Stimulated activated memory B cell treated with anti-CD40 and anti-IgM and Interleukin-4, amounts not matched to agents 10 μg/mL and 1 μg/mL and 100 μg/mL, for 72 hours (primary cell): ENCODE results near the gene DYNLT1.
"Not testable (repeated sequence)": the region's sequence is repeated elsewhere in the genome, so short reads cannot be mapped to it uniquely, and the experiment has no call there.

Experiments used
- ATAC-seq: fragments of 150-1000 bp; cut with Tn5 transposase; 2 replicates; pipeline ENCODE4 v1.10.0; 2021
- H3K27ac Mint-ChIP-seq: one replicate; pipeline ENCODE4 v1.8.0; 2022; ENCODE audit warnings: mild to moderate bottlenecking, mixed read lengths
- H3K27me3 Mint-ChIP-seq: one replicate; pipeline ENCODE4 v1.8.0; 2022; ENCODE audit warnings: mixed read lengths
- H3K36me3 Mint-ChIP-seq: one replicate; pipeline ENCODE4 v1.8.0; 2022; ENCODE audit warnings: mixed read lengths
- H3K4me1 Mint-ChIP-seq: one replicate; pipeline ENCODE4 v1.8.0; 2022; ENCODE audit warnings: mixed read lengths
- H3K4me3 Mint-ChIP-seq: one replicate; pipeline ENCODE4 v1.8.0; 2022; ENCODE audit warnings: mild to moderate bottlenecking, moderate library complexity, mixed read lengths
- H3K9me3 Mint-ChIP-seq: one replicate; pipeline ENCODE4 v1.8.0; 2022; ENCODE audit warnings: mixed read lengths

DYNLT1 gene

DNA sequence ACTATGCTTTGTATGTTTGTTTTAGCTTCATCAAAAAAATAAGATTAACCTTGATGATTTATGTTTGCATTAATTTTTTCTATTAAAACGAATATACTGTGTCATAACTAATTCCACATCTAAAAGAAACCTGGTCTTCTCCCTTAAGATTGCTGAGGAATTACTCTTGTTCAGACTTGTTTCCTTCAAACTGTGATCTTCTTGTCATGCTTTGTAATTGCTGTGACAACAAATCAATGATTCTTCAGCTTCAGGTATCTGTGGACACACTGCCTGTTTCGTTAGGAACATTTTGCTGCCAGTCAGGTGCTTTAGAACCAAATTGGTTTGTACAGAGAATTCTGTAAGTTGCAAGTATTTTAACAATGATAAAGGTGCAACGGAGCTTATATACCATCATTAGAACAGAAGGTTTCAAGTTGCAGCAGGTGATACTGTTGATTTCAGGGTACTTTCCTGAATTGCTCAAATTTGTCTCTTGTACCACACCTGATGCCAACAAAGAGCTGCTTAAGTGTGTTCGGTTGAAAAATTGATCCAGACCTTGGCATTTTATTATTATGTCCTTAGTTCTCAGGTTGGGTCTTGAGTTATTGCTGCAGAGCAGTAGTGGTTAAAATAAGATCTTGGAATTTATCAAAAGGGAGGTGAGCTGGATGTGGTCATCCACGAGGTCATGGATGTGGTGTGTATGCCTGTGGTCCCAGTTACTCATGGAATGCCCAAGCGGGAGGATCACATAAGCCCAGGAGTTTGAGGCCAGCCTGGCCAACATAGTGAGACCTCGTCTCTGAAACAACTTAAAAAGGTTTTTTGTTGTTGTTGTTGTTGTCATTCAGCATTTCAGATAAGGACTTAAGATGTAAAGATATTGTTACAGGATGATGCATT is 24.8 kb upstream of the DYNLT1 start:
- Mint-ChIP-seq H3K9me3 (no peaks in the 10 kb centered on the region), H3K4me1 (peaks cover 28% of the 10 kb centered on the region), H3K27me3 (no peaks in the 10 kb centered on the region), H3K36me3 (peaks cover 16% of the 10 kb centered on the region), H3K4me3 (no peak overlapping the region), H3K27ac (peak overlapping the region; percentile 95)
- ATAC-seq, result no peak

DNA sequence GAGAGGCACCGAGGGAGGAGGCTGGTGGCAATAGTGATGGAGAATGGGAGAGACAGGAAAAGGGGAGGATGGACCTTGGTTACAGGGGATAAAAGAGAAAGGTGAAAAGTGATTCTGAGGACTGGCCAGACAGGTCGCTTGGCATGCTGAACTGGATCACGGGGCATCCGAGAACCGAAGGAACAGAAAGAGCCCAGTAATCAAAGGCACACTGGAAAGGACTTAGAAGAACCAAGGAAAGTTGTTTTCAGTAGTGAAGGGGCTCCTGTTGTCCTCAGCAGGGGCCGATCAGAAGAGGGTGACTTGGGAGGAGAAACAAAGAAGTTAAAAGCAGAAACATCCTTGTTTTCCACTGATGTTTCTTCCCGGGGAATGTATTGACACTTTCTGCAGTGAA is 24.2 kb upstream of the DYNLT1 start:
- Mint-ChIP-seq H3K4me1 (peaks cover 28% of the 10 kb centered on the region), H3K36me3 (peaks cover 11% of the 10 kb centered on the region), H3K27ac (peak overlapping the region; percentile 95), H3K4me3 (no peak overlapping the region), H3K9me3 (no peaks in the 10 kb centered on the region), H3K27me3 (no peaks in the 10 kb centered on the region)
- no peak for ATAC-seq

DNA sequence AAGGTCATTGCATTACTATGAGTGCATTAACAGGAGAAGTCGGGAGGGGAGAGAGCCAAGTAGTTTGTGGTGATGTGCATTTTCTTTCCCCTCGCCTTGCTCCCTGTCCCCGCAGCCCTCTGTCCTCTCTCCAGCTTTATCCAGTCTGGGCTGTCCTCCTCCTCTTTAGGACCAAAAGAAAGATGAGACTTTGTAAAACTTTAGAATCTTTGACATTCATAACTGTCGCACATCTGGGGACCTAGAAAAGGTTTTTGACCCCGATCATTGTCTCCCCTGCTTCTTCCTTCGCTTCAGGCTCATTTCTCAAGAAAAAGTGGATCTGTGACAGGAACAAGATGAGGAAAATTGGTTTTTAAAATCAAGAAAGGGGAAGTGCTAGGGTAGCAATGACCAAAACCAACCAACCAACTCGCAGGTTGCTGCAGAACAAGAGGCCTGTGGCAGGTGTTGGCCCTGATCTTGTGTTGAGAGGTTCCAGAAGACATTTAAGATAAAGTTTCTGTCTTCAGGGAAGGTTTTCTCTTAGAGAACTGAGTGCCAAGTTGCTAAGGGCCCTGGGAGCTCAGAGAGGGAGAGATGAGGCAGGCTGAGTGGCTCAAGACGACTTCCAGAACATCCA is 22.9 kb upstream of the DYNLT1 start:
- ATAC-seq, result peak; percentile 88
- Mint-ChIP-seq H3K36me3 (peaks cover 18% of the 10 kb centered on the region), H3K27ac (peak overlapping the region; percentile 95), H3K27me3 (no peaks in the 10 kb centered on the region), H3K9me3 (no peaks in the 10 kb centered on the region), H3K4me1 (peaks cover 28% of the 10 kb centered on the region), H3K4me3 (peak overlapping the region; percentile 22)

DNA sequence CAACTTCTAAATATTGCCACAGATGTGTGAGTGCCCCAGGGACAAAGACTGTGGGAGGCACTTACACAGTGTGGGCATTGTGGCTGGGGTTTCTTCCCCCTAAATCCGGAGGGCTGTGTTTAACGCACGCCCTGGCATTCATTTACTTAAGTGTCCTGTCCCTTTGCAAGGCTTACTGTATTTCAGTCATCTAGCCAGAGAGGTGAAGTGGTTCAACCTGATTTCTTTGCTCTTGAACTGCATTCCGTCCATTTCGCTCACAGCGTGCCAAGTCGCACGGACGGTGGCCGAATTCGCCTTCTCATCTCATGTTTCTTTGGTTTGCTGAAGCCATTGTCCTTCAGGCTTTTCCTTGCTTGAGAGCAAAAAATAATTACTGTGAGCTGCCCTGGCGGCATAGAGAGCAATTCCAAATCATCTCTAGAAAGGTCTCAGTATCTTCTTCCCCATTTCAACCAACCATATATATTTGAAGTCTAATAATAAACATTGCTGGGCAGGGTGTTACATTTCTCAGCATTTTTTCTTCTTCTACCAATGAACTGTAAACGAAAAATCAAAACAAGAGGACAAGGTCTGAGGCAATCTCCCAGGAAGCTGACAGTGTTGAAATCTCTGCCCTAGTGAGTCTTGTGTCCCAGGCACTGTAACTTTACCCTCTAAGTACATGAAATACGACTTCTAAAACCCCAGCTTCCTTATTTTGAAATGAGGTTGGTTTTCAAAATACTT is 22.3 kb upstream of the DYNLT1 start:
- Mint-ChIP-seq H3K27ac (peak overlapping the region; percentile 95), H3K36me3 (peaks cover 18% of the 10 kb centered on the region), H3K27me3 (no peaks in the 10 kb centered on the region), H3K4me3 (peak overlapping the region; percentile 22), H3K9me3 (no peaks in the 10 kb centered on the region), H3K4me1 (peaks cover 28% of the 10 kb centered on the region)
- peak; percentile 88 for ATAC-seq

DNA sequence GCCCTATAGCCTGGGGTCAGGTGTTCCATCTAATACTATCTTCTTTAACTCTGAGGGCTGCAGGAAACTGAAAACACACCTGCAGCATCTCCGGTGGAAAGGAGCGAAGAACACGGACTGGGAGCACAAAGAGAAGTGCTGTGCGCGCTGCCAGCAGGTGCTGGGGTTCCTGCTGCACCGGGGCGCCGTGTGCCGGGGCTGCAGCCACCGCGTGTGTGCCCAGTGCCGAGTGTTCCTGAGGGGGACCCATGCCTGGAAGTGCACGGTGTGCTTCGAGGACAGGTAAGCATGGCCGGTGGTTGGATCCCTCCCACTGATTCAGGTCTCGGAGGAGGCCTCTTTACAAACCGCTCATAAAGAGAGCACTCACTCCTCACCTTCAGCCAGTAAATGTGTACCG is 20.8 kb upstream of the DYNLT1 start:
- Mint-ChIP-seq H3K4me1 (peaks cover 30% of the 10 kb centered on the region), H3K36me3 (peaks cover 18% of the 10 kb centered on the region), H3K27ac (no peak overlapping the region), H3K9me3 (no peaks in the 10 kb centered on the region), H3K27me3 (no peaks in the 10 kb centered on the region), H3K4me3 (no peak overlapping the region)
- ATAC-seq, result no peak

DNA sequence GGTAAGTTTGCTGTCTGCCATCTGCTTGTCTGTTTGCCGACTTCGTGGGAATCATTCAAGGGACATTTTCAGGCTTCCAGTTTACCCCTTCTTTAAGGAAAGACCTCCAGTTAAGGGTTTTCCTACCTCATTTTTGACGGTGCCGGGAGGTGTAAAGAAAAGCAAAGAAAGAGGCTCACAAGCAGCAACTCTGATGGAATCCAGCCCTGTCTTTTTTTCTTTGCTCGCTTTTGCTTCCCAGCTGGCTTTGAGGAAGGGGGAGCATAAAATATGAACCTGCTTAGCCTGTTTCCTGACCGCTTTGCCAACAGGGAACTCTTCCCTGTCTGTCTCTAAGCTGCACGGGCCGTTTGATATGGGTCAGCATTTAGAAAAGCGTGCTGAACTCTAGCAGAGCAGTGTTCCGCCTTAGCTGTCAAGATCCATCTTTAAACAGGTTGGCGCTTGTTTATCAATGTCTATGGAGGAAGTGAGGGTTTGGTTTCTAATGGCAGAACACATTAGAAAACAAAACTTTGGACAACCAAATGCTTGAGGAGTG is 19.2 kb upstream of the DYNLT1 start:
- H3K9me3 Mint-ChIP-seq, result no peaks in the 10 kb centered on the region
- no peaks in the 10 kb centered on the region for H3K27me3 Mint-ChIP-seq
- no peak overlapping the region for H3K27ac Mint-ChIP-seq
- H3K36me3 Mint-ChIP-seq, result peaks cover 12% of the 10 kb centered on the region
- no peak for ATAC-seq
- H3K4me1 Mint-ChIP-seq, result peaks cover 32% of the 10 kb centered on the region
- no peak overlapping the region for H3K4me3 Mint-ChIP-seq

DNA sequence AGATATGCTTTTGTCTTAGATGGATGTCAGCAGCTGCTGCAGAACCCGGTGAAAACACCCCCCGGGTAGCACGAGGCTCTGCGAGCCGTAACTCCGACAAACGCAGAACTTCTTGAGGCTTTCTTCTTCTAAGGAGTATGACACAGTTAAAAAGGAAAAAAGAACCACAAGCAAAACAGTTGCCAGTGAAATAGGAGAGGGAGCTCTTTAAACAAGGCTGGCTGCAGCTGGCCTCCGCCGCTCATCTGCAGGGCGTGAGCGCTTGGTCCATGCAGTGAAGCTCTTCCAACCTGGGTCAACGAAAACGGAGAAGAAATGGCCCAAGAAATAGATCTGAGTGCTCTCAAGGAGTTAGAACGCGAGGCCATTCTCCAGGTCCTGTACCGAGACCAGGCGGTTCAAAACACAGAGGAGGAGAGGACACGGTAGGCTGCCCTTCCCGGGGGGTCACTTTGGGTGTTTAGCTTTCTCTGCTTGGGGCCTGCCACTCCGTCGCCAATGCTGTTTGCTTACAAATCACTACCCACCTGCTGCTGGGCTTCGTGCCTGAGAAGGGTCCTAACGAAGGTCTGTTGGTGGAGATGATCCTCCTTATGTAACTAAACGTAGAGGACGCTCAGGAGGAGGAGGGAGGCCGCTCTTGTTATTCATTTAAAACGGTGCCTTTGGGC is 18.5 kb upstream of the DYNLT1 start:
- no peak overlapping the region for H3K27ac Mint-ChIP-seq
- no peaks in the 10 kb centered on the region for H3K9me3 Mint-ChIP-seq
- no peak overlapping the region for H3K4me3 Mint-ChIP-seq
- no peaks in the 10 kb centered on the region for H3K27me3 Mint-ChIP-seq
- no peak for ATAC-seq
- H3K36me3 Mint-ChIP-seq, result peaks cover 7% of the 10 kb centered on the region
- H3K4me1 Mint-ChIP-seq, result peaks cover 27% of the 10 kb centered on the region

DNA sequence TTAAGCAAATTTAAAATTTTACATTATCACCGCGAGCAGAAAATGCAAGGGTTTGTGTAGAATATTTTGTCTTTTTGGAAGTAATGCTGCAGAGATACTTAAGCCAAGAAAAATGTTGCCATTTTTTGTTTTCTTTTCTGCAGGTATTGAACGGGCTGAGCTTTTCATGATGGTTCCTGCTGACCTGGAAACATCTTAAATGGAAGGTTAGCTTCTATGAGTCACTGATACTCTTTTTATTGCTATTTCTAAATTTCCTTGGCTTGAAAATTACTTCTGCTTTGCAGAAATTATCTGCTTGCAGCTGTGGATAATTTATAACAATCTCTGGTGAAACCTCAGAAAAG is 18.0 kb upstream of the DYNLT1 start:
- H3K36me3 Mint-ChIP-seq, result peaks cover 7% of the 10 kb centered on the region
- H3K27ac Mint-ChIP-seq, result no peak overlapping the region
- H3K9me3 Mint-ChIP-seq, result no peaks in the 10 kb centered on the region
- no peak overlapping the region for H3K4me3 Mint-ChIP-seq
- ATAC-seq, result no peak
- H3K27me3 Mint-ChIP-seq, result no peaks in the 10 kb centered on the region
- peaks cover 23% of the 10 kb centered on the region for H3K4me1 Mint-ChIP-seq

DNA sequence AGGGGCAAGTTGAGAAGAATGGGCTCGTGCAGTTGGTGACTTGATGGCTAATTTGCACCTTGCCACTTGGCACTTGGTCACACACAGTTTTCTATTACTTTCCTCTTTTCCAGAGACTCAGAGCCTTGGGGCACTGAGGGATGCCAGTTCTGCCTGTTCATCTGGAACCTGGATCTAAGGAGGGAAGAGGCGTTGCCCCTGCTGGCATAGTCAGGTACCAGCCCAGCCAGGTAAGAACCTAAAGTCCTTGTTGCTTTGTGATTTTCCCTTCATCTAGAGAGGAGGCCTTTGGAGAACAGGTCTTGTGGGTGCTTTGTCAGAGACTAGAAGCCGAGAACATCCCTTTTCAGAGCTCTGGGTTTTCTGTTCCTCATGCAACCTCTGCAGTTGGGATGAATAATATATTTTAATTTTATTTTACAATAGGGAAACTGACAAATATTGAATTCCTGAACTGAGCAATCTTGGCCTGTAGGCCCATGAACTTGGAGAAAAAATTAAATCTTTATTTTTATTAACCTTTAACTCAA is 16.7 kb upstream of the DYNLT1 start:
- no peaks in the 10 kb centered on the region for H3K9me3 Mint-ChIP-seq
- H3K27me3 Mint-ChIP-seq, result no peaks in the 10 kb centered on the region
- ATAC-seq, result no peak
- no peak overlapping the region for H3K4me3 Mint-ChIP-seq
- H3K27ac Mint-ChIP-seq, result no peak overlapping the region
- H3K4me1 Mint-ChIP-seq, result peaks cover 10% of the 10 kb centered on the region
- H3K36me3 Mint-ChIP-seq, result peaks cover 9% of the 10 kb centered on the region

DNA sequence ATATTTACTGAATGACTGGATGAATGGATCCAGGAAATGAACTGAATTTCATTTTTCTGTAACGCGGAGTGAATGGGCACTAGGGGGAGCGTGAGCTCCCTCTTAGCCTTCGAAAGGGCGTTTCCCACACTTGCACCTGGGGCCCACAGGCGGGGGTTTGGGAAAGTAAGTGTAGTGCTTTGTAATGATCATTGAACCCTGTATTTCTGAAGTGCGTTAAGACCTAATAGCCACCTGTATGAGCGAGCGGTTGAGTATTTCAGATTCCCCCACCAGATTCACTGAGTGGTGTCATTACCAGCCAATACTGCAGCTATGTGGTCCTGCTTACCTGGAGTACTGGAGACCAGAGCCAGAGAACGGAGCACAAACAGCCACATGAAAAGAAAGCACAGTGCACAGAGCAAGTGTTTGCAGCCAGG is 15.8 kb upstream of the DYNLT1 start:
- peak; percentile 68 for ATAC-seq
- Mint-ChIP-seq H3K4me1 (peaks cover 7% of the 10 kb centered on the region), H3K36me3 (peaks cover 17% of the 10 kb centered on the region)

DNA sequence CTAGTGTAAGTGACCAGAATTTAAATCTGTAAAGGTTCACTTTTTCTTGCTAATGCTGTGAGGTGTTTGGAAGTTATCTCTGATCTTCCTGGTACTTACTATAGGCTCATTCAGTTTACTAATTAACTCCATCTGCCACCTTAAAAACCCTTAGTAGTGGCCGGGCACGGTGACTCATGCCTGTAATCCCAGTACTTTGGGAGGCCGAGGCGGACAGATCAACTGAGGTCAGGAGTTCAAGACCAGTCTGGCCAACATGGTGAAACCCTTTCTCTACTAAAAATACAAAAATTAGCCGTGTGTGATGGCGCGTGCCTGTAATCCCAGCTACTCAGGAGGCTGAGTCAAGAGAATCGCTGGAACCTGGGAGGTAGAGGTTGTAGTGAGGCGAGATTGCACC is 12.4 kb upstream of the DYNLT1 start:
- not testable (repeated sequence) for H3K4me3 Mint-ChIP-seq, ATAC-seq, H3K9me3 Mint-ChIP-seq, H3K27ac Mint-ChIP-seq, H3K27me3 Mint-ChIP-seq
- Mint-ChIP-seq H3K36me3 (peaks cover 22% of the 10 kb centered on the region), H3K4me1 (peaks cover 32% of the 10 kb centered on the region)

More for the DNA sequence above, 15.8 kb upstream of the DYNLT1 start:
- no peak overlapping the region for H3K27ac Mint-ChIP-seq
- no peaks in the 10 kb centered on the region for H3K27me3 Mint-ChIP-seq
- H3K4me3 Mint-ChIP-seq, result no peak overlapping the region
- H3K9me3 Mint-ChIP-seq, result no peaks in the 10 kb centered on the region

DNA sequence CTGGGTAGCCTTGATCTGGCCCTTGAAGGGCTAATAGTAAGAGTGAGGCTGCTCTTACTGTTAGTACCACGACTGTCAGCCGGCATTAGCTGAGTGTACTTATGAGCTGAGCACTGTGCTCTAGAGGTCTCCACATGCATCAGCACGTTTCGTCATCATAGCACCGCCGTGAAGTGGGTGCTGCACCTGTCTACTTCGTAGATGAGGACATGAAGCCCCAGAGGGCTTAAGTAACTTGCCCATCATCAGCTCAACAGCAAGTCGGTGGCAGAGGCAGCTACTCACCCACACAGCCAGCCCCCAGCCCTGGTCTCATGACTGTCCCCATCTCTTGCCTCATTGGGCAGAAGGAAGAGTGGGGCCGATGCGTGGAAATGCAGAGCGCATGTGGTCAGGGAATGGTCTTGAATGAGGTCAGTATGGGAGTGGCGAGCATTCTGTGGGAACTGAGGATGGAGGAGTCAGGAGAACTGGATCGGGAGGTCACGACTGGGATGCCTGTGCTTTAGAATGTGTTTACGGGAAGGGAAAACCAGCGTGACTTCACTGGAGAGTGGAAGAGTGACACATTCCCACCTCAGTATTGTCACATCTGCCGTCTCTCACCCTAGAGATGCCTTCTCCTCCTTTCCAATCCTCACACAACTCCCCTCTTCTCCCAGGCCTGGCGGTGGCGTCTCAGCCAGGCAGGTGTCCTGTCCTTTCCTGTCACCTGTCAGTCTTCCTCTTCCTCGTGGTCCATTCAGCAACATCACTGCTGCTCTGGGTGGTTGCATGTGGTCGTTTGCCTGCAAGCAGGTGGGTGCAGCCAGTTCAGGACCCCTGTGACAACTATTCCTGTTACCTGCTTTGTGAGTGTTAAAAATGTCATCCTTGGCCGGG is 11.3 kb upstream of the DYNLT1 start:
- peaks cover 22% of the 10 kb centered on the region for H3K36me3 Mint-ChIP-seq
- H3K9me3 Mint-ChIP-seq, result no peaks in the 10 kb centered on the region
- H3K27ac Mint-ChIP-seq, result peak overlapping the region; percentile 91
- H3K27me3 Mint-ChIP-seq, result no peaks in the 10 kb centered on the region
- no peak for ATAC-seq
- no peak overlapping the region for H3K4me3 Mint-ChIP-seq
- H3K4me1 Mint-ChIP-seq, result peaks cover 32% of the 10 kb centered on the region

DNA sequence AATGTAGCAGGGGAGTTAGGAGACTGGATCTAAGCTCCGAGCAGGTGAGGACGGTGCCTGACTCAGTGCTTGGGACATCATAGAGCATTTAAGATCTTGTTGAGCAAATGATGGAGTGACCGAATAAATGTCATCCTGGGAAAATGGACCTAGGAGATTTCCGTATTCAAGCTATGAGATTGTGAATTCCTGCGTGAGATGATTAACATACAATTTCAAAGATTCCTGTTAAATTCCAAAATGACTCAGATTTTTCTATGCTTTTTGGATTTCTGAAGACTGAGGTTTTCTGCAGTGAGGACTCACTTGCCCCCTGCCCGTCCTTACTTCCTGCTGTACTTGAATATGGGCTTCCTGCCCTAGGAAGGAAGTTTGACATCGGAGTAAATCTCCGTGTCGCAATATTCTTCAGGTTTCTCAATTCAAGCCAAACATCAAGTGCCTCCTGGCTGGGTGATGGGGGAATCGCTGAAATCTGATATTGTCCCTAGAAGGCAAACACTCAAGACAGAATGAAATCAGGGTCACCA is 10.5 kb upstream of the DYNLT1 start:
- ATAC-seq, result no peak
- H3K27ac Mint-ChIP-seq, result peak overlapping the region; percentile 91
- H3K4me3 Mint-ChIP-seq, result no peak overlapping the region
- peaks cover 29% of the 10 kb centered on the region for H3K4me1 Mint-ChIP-seq
- peaks cover 22% of the 10 kb centered on the region for H3K36me3 Mint-ChIP-seq
- no peaks in the 10 kb centered on the region for H3K27me3 Mint-ChIP-seq
- H3K9me3 Mint-ChIP-seq, result no peaks in the 10 kb centered on the region

DNA sequence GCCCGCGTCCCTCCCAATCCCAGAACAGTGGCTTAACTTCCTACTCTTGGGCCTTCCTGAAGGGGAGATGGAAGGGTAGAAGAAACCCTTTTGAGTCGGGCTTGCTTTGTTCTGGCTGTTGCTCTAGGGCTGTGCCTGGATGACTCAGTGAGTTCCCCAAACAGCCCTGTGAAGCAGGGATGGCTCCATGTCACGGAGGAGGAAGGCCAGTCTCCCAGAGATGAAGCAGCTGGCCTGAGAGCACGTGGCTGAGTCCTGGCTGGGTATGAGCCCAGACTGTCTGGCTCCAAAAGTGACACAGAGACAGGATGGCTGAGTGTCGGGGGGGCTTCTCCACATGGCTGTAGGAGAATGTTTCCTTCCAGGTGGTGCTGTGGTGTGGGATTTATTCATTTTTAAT is 10.0 kb upstream of the DYNLT1 start:
- H3K27ac Mint-ChIP-seq, result peak overlapping the region; percentile 91
- no peaks in the 10 kb centered on the region for H3K27me3 Mint-ChIP-seq
- no peak overlapping the region for H3K4me3 Mint-ChIP-seq
- H3K4me1 Mint-ChIP-seq, result peaks cover 32% of the 10 kb centered on the region
- H3K9me3 Mint-ChIP-seq, result no peaks in the 10 kb centered on the region
- peaks cover 22% of the 10 kb centered on the region for H3K36me3 Mint-ChIP-seq
- ATAC-seq, result no peak
